Measurements from ENCODE around the gene LRRC34. TPM values are rescaled to one million over a fixed set of nuclear protein-coding genes. Genes with fewer than 3 reads are reported as not detected.

LRRC34 gene
- total RNA-seq, 1 donor from 2014 or later, result under 0.01 TPM

GRCh38 chr3:169848741-169849140 lies 36.0 kb upstream of the LRRC34 start:
- H3K27me3 ChIP-seq (ENCODE audit: control insufficient read depth, insufficient read depth, low read length), result no peaks in the 10 kb centered on the region
- no peak for DNase-seq (ENCODE audit: low read depth)
- no peak for TF ChIP-seq CTCF (IDR thresholded peaks at IDR 0.05; ENCODE audit: insufficient read depth, low read length, severe bottlenecking)
- FAIRE-seq, result no peak
- no peak overlapping the region for H3K4me3 ChIP-seq (ENCODE audit: low read depth, low read length)
- H3K36me3 ChIP-seq (ENCODE audit: control insufficient read depth, insufficient read depth, low read length), result no peaks in the 10 kb centered on the region

DNA sequence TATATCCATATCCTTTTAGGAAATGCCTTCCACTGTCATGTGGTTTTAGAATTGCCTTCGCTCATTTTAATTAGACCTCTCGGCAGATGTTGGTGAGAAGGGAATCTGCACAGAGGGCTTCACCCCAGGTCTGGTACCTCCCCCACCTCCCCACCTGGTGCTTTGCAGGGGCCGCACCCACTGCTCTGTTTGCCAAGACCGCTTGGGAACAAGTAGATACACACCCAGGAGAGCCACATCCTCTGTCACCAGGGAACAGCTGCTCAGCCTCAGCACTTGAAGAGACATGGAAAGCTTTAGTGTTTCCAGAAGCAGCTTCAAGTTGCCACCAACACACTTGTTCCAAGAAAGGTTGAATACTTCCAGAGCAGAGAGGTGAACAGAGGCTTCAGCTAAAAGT lies 35.2 kb upstream of the LRRC34 start:
- no peak for TF ChIP-seq CTCF (IDR thresholded peaks at IDR 0.05; ENCODE audit: insufficient read depth, low read length, severe bottlenecking)
- no peak overlapping the region for H3K4me3 ChIP-seq (ENCODE audit: low read depth, low read length)
- DNase-seq (ENCODE audit: low read depth) (no peak), FAIRE-seq (no peak)
- H3K27me3 ChIP-seq (ENCODE audit: control insufficient read depth, insufficient read depth, low read length), result no peaks in the 10 kb centered on the region
- H3K36me3 ChIP-seq (ENCODE audit: control insufficient read depth, insufficient read depth, low read length), result no peaks in the 10 kb centered on the region

GRCh38 chr3:169846458-169847193 lies 33.9 kb upstream of the LRRC34 start:
- no peak for TF ChIP-seq CTCF (IDR thresholded peaks at IDR 0.05; ENCODE audit: insufficient read depth, low read length, severe bottlenecking)
- no peak overlapping the region for H3K4me3 ChIP-seq (ENCODE audit: low read depth, low read length)
- H3K36me3 ChIP-seq (ENCODE audit: control insufficient read depth, insufficient read depth, low read length), result no peaks in the 10 kb centered on the region
- peak; percentile 94 for DNase-seq (ENCODE audit: low read depth)
- FAIRE-seq, result no peak
- no peaks in the 10 kb centered on the region for H3K27me3 ChIP-seq (ENCODE audit: control insufficient read depth, insufficient read depth, low read length)

DNA sequence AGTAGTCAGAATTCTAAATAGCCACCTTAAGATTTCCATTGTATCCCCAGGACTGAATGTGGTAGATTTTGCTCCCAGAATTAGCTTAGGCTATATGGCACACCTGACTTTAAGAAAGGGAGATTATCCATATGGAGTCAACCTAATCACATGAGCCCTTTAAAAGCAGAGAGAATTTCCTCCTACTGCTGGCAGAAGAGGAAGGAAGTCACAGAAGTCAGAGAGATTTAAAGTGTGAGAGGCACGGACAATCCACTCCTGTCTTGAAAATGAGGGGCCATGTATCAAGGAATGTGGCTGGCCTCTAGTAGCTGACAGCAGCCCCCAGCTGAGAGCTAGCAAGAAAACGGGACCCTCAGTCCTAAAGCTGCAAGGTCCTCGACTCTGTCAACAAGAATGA lies 30.3 kb upstream of the LRRC34 start:
- no peak for DNase-seq (ENCODE audit: low read depth)
- Histone ChIP-seq H3K27me3 (ENCODE audit: control insufficient read depth, insufficient read depth, low read length) (no peaks in the 10 kb centered on the region), H3K36me3 (ENCODE audit: control insufficient read depth, insufficient read depth, low read length) (no peaks in the 10 kb centered on the region), H3K4me3 (ENCODE audit: low read depth, low read length) (no peak overlapping the region)
- no peak for FAIRE-seq
- no peak for TF ChIP-seq CTCF (IDR thresholded peaks at IDR 0.05; ENCODE audit: insufficient read depth, low read length, severe bottlenecking)

DNA sequence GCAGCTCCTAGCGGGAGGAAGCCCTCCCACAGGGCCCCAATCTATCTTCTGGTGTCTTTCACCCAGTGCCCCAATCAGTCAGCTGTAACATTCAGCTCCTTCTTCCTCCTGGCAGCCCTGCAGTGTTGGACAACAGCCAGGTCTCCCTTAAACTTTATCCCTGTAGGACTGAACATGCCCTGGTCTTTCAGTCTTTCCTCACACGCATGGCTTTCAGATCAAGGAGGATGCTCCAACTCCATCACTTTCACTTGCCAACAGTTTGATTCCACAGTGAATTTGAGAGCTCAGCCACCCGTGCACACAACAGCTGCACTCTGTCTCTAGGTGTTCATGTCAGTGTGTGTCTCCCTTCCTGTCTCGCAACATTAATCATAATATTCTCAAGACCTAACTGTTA lies 28.5 kb upstream of the LRRC34 start:
- no peak overlapping the region for H3K4me3 ChIP-seq (ENCODE audit: low read depth, low read length)
- DNase-seq (ENCODE audit: low read depth) (no peak), FAIRE-seq (no peak)
- H3K36me3 ChIP-seq (ENCODE audit: control insufficient read depth, insufficient read depth, low read length), result no peaks in the 10 kb centered on the region
- TF ChIP-seq CTCF (IDR thresholded peaks at IDR 0.05; ENCODE audit: insufficient read depth, low read length, severe bottlenecking), result no peak
- no peaks in the 10 kb centered on the region for H3K27me3 ChIP-seq (ENCODE audit: control insufficient read depth, insufficient read depth, low read length)

DNA sequence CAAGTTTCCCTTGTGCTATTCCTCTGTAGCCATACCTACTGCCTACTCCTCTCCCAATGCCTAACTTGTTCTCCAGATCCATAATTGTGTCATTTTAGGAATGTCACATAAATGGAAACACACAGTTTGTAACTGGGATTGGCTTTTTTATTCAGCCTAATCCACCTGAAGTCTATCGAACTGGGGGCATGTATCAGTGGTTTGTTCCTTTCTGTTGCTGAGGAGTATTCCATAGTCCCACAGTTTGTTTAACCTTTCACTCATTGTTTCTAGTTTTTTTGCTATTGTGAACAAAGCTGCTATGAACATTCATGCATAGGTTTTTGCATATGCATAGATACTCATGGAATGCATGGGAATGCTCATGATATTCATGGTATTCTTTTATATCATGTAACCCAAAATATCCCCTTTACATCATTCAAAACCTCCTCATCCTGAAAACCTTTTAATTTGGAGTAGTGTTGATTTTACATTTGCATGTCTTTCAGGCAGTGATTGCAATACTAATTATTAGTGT lies 25.9 kb upstream of the LRRC34 start:
- FAIRE-seq, result no peak
- Histone ChIP-seq H3K4me3 (ENCODE audit: low read depth, low read length) (no peak overlapping the region), H3K36me3 (ENCODE audit: control insufficient read depth, insufficient read depth, low read length) (no peaks in the 10 kb centered on the region), H3K27me3 (ENCODE audit: control insufficient read depth, insufficient read depth, low read length) (no peaks in the 10 kb centered on the region)
- TF ChIP-seq CTCF (IDR thresholded peaks at IDR 0.05; ENCODE audit: insufficient read depth, low read length, severe bottlenecking), result no peak
- DNase-seq (ENCODE audit: low read depth), result no peak

Data from bronchial epithelial cell (primary cell).